Measurements from ENCODE around the gene AK4.

DNA sequence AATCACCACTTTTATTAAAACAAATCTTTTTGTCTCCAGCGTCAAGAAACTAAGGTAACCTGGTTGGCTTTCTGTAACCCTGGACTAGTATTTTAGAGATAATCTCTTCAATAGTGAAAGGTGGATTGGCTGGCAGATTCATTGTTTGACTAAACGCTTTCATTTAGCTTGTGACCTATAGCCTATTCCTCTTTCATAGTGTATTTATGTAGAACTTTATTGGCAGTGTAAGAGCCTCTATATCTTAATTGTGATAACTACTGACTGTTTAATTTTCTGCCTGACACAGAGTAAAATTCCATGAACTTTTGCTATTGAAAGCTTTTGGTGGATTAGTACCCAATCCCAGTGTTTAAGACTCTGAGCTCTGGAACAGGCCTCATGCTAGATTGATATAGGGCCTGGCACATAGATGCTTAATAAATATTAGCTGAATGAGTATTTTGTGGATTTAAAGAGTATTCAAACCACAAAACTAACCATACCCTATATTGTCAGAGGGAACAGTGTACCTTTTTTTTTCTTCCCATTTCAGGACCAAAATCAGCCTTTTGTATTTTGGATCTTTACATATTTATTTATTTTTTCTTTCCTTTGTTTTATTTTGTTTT is 34.8 kb downstream of the AK4 start:
- TF ChIP-seq POLR2A (IDR thresholded peaks at IDR 0.05; ENCODE audit: low read depth, low read length) (no peak), POLR2AphosphoS5 (IDR thresholded peaks at IDR 0.05; ENCODE audit: low read depth, low read length) (no peak), TAF1 (IDR thresholded peaks at IDR 0.05; ENCODE audit: borderline replicate concordance, low read depth, low read length) (no peak)
